Mucosa of descending colon (tissue), 3 donors: Measurements from ENCODE around the gene PP2D1. TPM values are rescaled to one million over a fixed set of nuclear protein-coding genes. Genes with fewer than 3 reads are reported as not detected.

Experiments
- ATAC-seq: fragments of 200-7000 bp; cut with Tn5 transposase; one replicate; pipeline ENCODE4 v1.9.1; 2020; ENCODE audit warnings: mild to moderate bottlenecking, moderate library complexity
- DNase-seq, 3 donors: peaks; one replicate each; pipeline ENCODE4 v3.0.0-alpha.2; 2020
- H3K36me3 ChIP-seq: fragments of 200-600 bp; one replicate; pipeline ENCODE4 v1.8.0; 2021; ENCODE audit warnings: low read depth, mild to moderate bottlenecking
- H3K4me1 ChIP-seq: fragments of 200-600 bp; one replicate; pipeline ENCODE4 v1.8.0; 2021; ENCODE audit warnings: low read depth, mild to moderate bottlenecking
- H3K4me3 ChIP-seq: fragments of 200-600 bp; one replicate; pipeline ENCODE4 v1.8.0; 2021; ENCODE audit warnings: mild to moderate bottlenecking
- H3K9me3 ChIP-seq: fragments of 200-600 bp; one replicate; pipeline ENCODE4 v1.8.0; 2021; ENCODE audit warnings: mild to moderate bottlenecking
- intact Hi-C, 2 donors: fragments of 100-400 bp; cut with DNase I in 1 of 2; cut with micrococcal nuclease in 1 of 2; formaldehyde crosslinking; loops; one replicate each; pipeline versions ENCODE4 v1.11.0 to v1.11.1; 2022; cut with DNase I, micrococcal nuclease
- total RNA-seq, 3 donors: library from RNA; stranded (reverse); fragmentation: NEBNext Ultra II Directional in 2 of 3; extraction: Animal tissue kit (Norgen Biotek cat#: 25700) in 2 of 3; gene quantifications; one replicate each; pipeline versions ENCODE4 v1.2.1 to v1.2.4, GENCODE V29; 2021 to 2023
- TF ChIP-seq, protein P1 (sequence below): fragments of 200-600 bp; IDR thresholded peaks from one replicate; pipeline ENCODE4 v1.8.0; 2022; ENCODE audit warnings: antibody characterized with exemption, mild to moderate bottlenecking
- donor health status: DM: no; HTN: no; CAD: no; lungs with moderate emphysema.
- donor health status: DM: no; HTN: no; CAD: no.
- donor health status: DM: no; HTN: yes; CAD: no.

Gene PP2D1
- total RNA-seq, 3 donors from 2014 or later: not detected

DNA sequence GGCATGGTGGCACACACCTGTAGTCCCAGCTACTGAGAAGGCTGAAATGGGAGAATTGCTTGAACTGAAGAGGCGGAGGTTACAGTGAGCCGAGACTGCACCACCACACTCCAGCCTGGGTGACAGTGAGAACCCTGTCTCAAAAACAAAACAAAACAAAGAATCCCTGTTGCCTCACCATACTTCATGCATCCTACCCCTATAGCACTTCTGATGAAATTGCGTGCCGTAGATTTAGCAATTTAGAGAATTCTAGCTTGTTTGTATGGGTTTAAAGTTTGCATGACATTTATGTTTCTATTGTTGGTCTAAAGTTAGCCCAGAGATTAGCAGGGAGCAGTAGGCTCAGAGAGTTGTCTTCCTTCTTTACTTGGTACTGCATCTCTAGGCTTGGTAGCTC is 57.4 kb downstream of the PP2D1 start:
- DNase-seq (no peak), ATAC-seq (no peak)
- intact Hi-C loops: no loop called here
- no peaks in the 10 kb centered on the region for H3K36me3 ChIP-seq
- TF ChIP-seq, protein P1, sequence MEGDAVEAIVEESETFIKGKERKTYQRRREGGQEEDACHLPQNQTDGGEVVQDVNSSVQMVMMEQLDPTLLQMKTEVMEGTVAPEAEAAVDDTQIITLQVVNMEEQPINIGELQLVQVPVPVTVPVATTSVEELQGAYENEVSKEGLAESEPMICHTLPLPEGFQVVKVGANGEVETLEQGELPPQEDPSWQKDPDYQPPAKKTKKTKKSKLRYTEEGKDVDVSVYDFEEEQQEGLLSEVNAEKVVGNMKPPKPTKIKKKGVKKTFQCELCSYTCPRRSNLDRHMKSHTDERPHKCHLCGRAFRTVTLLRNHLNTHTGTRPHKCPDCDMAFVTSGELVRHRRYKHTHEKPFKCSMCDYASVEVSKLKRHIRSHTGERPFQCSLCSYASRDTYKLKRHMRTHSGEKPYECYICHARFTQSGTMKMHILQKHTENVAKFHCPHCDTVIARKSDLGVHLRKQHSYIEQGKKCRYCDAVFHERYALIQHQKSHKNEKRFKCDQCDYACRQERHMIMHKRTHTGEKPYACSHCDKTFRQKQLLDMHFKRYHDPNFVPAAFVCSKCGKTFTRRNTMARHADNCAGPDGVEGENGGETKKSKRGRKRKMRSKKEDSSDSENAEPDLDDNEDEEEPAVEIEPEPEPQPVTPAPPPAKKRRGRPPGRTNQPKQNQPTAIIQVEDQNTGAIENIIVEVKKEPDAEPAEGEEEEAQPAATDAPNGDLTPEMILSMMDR: no peak
- no peaks in the 10 kb centered on the region for H3K9me3 ChIP-seq
- H3K4me3 ChIP-seq: no peak overlapping the region
- H3K4me1 ChIP-seq: peaks cover 6% of the 10 kb centered on the region

DNA sequence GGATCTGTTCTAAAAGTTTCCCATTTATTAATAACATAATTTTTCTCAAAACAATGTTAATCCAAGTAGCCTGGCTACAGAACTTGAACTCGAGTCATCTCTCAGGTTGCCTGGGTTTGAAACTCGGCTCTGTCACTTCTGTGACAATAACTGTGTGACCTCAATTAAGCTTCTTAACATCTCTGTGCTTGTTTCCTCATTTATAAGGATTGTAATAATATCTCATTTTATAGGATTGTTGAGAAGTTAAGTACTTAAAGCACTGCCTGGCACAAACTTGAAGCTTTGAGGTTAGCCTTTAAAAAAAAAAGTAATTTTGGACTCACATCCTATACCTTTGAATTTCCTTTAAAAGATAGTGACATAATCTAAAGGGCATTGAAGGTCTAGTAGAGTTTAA is 61.7 kb downstream of the PP2D1 start:
- peaks cover 19% of the 10 kb centered on the region for H3K4me1 ChIP-seq
- no peak for ATAC-seq
- H3K36me3 ChIP-seq: no peaks in the 10 kb centered on the region
- no peaks in the 10 kb centered on the region for H3K9me3 ChIP-seq
- TF ChIP-seq, protein P1: no peak
- DNase-seq: no peak
- intact Hi-C loops: no loop called here
- no peak overlapping the region for H3K4me3 ChIP-seq

DNA sequence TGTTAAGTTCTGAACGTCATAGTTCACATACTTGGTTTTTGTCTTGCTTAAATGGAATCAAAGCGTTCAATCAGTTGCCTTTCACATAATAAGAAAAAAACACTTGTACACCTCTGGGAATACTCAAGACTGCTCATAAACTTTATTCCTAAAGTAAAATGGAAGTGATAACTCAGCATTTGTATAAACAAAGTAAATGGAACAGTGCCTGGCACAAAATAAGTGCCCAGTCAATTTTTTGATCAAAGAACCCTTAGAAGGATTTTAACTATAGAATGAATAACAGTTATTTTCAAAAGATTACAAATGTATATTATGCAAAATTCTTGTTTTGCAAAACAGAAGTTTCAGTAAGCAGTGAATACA is 63.9 kb downstream of the PP2D1 start:
- no peaks in the 10 kb centered on the region for H3K9me3 ChIP-seq
- intact Hi-C loops: loop anchor here in 1 of 2 donors (10.0 kb wide), 1 partner anchor 97 kb away; the partner anchor contains the start of gene KAT2B
- ATAC-seq (no peak), DNase-seq (no peak)
- peaks cover 19% of the 10 kb centered on the region for H3K4me1 ChIP-seq
- no peaks in the 10 kb centered on the region for H3K36me3 ChIP-seq
- TF ChIP-seq, protein P1: no peak
- H3K4me3 ChIP-seq: peak overlapping the region; percentile 97

DNA sequence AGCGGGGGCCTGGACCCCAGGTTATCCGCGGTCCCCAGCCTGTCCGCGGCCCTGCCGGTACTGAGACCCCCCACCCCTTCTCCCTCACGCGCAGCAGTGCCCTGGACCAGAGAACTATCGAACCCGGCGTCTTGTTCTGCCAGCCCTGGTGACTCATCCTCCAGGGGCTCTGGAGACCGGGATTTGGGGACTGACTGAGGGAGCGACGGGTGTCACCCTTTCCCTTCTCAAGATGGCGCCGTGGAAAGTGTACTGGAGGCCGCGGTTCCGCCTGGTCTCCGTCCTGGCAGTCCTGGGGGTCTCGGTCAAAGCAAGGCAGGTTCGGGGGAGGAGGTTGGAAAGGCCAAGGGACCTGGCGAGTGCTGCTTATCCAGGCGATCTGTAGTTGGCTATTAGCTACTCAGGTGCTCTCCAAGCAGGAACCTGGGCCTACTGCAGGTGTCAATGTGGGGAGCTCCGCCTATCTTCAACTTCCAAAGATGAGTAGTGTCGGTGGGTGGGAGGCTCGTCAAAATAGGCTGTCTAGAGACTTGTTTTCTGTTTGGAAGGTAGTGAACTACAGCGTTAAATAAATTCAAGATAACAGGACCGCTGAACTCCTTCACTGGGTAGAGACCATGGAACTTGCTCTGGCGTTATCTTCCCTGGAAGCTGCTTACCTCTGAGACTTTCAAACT is 64.4 kb downstream of the PP2D1 start:
- DNase-seq (peak in 1 of 3 donors; percentile 62), ATAC-seq (peak; percentile 38)
- H3K4me1 ChIP-seq: peaks cover 19% of the 10 kb centered on the region
- H3K4me3 ChIP-seq: peak overlapping the region; percentile 97
- intact Hi-C loops: loop anchor here in 1 of 2 donors (10.0 kb wide), 1 partner anchor 97 kb away; the partner anchor contains the start of gene KAT2B
- H3K36me3 ChIP-seq: no peaks in the 10 kb centered on the region
- TF ChIP-seq, protein P1: no peak
- H3K9me3 ChIP-seq: no peaks in the 10 kb centered on the region

DNA sequence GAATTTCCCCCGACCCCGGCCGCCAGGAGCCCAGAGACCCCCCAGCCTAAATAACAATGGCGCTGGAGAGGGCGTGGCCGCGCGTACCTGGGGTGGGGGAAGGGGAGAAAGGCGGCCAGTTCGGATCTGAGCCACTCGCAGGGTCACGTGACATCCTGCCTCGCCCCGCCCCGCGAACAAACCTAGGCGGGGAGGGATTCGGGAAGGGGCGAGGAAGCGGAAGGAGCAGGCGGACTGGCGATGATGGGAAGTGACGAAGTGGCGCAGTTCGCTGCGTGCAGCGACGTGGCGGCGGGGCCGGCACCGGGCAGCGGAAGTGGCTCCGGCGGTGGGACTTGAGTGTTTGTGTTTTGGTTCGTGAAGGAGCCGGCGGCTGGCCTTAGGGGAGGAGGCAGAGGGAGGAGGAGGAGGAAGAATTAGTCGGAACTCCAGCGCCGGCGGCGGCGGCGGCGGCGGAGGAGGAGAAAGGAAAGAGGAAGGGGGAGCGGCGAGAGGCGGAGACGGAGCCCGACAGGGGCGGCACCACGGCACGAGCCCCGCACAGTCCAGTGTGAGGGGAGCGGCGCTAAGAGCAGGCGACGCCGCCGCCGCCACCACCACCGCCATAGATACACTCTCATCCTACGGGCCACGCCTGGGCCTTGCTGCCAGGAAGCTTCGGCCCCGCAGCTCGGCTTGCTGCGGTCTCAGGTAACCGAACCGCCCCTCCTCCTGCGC is 65.1 kb downstream of the PP2D1 start, which contains the start of gene RAB5A:
Gene RAB5A, plus strand, starts transcription at position 266 of the 717 bp plus-strand sequence. CDS start 3,802 bp downstream, outside the sequence.
- intact Hi-C loops: loop anchor here in 1 of 2 donors (10.0 kb wide), 1 partner anchor 98 kb away; the partner anchor contains the start of gene KAT2B

More for the DNA sequence above, 65.1 kb downstream of the PP2D1 start, which contains the start of gene RAB5A:
- TF ChIP-seq, protein P1: no peak
- Histone ChIP-seq H3K36me3 (no peaks in the 10 kb centered on the region), H3K9me3 (no peaks in the 10 kb centered on the region), H3K4me1 (peaks cover 19% of the 10 kb centered on the region), H3K4me3 (peak within 1 kb of the TSS; percentile 97)
- peak; percentile 94 for ATAC-seq
- peak; percentile 99 for DNase-seq
